ENCODE results near the gene ZNF445.

The ZNF445 gene

DNA sequence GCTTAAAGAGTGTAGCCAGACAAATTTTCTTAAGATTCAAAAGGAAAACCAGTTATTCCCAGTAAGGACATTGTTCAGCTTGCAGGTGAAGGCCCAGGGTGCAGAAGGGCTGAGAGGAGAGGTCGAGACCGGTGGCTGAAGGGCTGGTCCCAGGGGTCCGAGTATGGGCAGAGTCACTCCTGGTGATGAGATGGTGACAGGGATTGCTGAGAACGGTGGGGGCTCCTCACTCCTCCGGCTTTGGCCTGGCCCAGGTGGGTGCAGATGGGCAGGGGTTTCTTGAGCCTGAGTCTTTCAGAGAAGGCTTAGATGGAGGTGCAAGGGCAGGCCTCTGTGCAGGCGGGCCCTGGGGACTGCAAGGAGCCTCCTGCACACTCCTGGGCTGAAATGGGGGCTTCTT lies 56.2 kb downstream of the ZNF445 start:
- no peak for TF ChIP-seq CTCF (IDR thresholded peaks at IDR 0.05)

- TF ChIP-seq CTCF (IDR thresholded peaks at IDR 0.05): no peak
These were observed 56.8 kb downstream of the ZNF445 start for GRCh38 chr3:44420676-44421075.

GRCh38 chr3:44419923-44420650 lies 57.4 kb downstream of the ZNF445 start:
- TF ChIP-seq CTCF (IDR thresholded peaks at IDR 0.05): no peak

- no peak for TF ChIP-seq CTCF (IDR thresholded peaks at IDR 0.05)
These were observed 58.2 kb downstream of the ZNF445 start for GRCh38 chr3:44419116-44419922.

- peak; percentile 25; the same call in 1 of the 2 replicates for TF ChIP-seq CTCF (IDR thresholded peaks at IDR 0.05)
These were observed 58.9 kb downstream of the ZNF445 start for GRCh38 chr3:44418549-44418948.

- no peak for TF ChIP-seq CTCF (IDR thresholded peaks at IDR 0.05)
These were observed 61.1 kb downstream of the ZNF445 start for GRCh38 chr3:44416031-44417030.

- no peak for TF ChIP-seq CTCF (IDR thresholded peaks at IDR 0.05)
These were observed 62.0 kb downstream of the ZNF445 start for GRCh38 chr3:44415421-44415820.
